ENCODE data around the gene GSC2.
"Not testable (repeated sequence)": the region's sequence is repeated elsewhere in the genome, so short reads cannot be mapped to it uniquely, and the experiment has no call there.

GSC2 gene

GRCh38 chr22:19178065-19178656 lies 28.1 kb upstream of the GSC2 start:
- DNase-seq, result peak in 3 of 14 donors; percentile 40 to 77 (median 60)

GRCh38 chr22:19177164-19178064 lies 27.3 kb upstream of the GSC2 start:
- no peak for DNase-seq

DNA sequence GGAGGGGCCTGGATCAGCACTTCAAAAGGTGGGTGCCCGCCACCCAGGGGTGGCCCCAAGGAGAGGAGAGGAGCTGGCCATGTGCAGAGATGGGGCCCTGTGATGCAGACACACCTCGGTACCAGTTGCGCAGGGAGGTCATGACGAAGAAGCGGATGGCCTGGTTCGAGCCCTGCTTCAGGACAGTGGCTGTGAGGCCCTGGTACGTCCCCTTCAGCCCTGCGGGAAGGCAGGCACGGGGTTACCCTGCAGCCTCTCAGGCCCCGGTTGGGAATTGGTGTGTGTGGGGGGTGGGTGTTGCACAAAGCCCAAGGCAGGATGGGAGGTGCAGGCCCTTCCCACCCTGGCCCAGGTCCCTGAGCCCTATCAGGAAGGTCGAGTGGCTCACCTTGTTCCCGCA lies 26.6 kb upstream of the GSC2 start:
- no peak for DNase-seq

DNA sequence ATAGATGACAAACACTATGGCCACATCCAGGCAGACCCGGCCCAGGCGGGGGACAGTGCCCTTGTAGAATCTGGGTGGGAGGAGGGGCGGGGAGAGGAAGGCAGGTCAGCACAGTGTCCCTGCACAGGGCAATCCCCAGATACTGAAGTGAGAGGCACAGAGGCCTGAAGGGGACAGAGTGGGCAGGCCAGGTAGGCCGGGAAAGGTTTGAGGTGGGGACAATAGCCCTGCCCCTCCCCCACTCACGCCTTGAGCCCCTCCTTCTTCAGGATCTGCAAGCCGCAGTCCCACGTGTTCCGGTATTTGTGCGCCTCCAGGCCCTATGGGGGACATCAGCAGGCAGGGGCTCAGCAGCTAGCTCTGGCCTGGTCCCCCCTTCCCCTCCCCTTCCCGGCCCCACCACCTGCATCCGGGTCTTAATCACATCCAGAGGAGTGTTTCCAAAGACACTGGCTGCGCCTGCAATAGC lies 26.1 kb upstream of the GSC2 start:
- DNase-seq, result no peak

DNA sequence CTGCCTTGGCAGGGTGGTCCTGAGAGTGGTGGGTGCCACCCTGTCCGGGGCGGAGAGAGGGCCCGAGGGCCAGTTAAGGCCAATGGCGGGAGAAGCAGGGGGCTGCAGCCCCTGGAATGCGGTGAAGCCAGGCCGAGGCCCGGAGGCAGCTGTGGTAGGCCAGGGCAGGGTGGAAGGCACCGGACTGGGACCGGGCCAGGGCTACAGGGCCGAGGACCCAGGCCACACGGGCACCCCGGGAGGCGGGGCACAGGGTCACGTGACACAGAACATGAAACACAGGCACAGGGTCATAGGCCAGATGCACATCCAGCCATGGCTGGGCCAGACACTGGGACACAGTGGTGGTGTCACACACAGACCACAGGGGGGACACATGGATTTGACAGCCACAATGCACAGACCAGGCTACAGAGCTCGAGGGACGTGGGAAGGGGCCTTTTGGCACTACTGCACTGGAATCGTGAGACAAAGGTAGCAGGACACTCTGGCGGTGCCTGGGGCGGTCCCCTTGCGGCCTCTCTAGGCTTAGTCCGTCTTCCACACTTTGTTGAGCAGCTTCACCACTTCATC lies 25.6 kb upstream of the GSC2 start:
- DNase-seq, result no peak

DNA sequence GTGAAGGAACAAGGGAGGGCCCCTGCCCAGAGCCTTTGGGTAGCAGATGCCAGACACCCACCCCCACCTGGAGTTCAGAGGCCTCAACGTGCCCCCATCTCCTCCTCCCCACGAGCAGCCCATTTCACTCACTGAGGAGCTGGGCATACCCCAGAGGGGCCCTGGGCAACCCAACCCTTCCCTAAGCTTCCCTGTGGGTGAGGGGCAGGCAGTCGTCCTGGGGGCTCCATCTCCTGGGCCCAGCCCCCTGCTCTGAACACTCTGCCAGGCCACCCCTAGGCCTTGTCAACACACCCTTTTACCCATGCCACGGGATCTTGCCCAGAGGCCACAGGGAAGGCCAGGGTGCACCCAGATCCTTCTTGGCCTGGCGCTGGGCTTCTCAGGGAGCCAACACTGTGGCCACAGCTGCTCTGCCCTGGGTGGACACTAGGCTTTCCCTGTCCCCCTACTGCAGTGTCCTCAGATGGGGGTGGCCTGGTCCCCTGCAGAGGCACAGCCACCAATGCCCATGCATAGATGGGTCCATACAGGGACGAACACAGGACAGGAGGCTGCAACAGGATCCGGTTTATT lies 25.0 kb upstream of the GSC2 start:
- DNase-seq, result no peak

DNA sequence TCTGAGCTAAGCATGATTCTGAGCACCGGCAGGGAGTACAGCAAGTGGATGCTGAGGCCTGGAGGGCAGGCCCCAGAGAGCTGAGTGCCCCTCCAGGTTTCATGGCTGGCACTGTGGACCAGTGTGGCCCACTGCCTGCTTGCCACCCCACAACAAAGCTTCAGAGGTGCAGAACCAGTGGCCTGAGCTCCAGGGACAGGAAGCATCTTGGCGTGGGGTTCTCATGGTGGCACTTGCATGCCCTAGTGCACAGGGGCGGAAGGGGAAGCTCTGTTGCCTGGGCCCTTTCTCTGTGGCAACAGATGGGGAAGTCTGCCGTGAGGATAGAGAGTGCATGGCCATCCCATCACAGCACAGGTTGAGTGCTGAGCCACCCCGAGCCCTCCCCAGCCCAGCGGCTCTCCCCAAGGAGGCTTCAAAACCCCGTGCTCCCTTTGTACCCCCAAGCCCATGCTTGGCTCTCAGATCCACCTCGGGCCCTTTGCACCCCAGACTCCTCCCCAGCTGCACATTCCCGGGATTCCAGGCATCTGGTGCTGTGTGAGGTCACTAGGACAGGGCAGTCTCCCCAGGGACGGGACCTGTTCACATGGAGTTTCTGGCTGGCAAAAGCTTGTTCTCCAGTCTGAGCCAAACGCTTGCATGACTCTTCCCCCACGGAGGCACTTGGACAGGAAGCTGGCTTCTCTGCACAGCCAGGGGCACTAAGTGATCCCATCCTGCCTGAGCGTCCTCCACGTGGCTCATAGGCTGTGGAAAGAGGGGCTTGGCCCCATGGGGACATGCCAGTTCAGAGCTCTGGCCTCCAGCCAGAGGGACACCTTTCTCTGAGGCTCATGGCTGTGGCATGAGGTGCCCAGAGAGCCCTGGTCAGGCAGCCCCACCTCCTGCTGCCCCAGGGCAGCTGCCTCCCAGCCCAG lies 24.3 kb upstream of the GSC2 start:
- peak in 2 of 14 donors; percentile 12 to 24 for DNase-seq

- no peak for DNase-seq
These were observed 23.2 kb upstream of the GSC2 start for GRCh38 chr22:19173047-19174035.

GRCh38 chr22:19172213-19173046 lies 22.3 kb upstream of the GSC2 start:
- no peak for DNase-seq

DNA sequence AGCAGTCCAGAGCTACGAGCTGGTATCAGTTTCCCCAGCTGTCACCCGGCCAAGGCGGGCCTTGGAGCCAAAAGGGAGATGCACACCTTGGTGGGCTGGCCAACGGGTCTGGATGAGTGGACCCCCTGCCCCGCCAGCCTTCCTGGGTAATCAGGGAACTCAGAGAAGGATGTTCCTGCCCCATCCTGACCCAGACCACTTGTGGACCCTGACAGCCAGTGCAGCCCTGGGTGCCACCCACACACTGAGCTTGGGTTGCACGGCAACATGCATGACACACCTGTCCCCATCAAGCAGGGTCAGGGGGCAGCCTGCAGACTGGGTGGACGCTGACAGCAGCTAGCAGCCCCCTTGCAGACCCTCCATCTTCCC lies 19.8 kb upstream of the GSC2 start:
- DNase-seq, result no peak

- no peak for DNase-seq
These were observed 19.2 kb upstream of the GSC2 start for GRCh38 chr22:19169002-19169946.

DNA sequence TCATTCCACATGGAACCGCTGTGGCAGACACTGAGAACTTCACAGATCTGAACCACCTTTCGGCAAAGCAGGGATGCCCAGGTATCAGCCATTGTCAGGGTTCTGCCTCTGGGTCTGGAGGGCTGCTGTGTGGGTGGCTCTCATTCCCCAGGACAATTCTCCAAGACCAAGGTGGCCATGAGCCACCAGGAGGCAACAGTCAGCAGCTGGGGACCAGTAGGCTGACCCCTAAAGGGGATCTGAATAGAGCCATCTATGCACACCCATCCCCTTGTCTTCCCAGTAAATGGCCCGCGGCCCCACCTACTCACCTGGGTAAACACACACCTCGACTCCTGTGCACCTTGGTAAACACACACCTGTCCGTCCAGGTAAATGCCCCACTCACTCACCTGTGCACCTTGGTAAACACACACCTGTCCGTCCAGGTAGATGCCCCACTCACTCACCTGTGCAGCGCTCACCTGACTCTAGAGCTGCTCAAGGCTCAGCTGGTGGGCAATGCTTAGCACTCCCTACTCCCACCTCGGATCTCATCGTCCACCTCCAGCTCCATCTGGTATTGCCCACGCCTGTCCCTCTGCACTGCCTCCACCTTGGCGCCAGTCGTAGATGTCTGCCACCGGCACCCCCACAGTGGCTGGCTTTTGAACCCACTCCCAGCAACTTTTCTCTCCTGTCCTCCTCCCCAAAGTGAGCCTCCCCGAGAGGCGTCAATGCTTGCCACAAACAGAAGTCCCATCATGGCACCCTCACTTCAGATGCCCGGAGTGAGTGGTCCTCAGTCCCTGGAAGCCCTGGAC lies 18.2 kb upstream of the GSC2 start:
- DNase-seq, result no peak

DNA sequence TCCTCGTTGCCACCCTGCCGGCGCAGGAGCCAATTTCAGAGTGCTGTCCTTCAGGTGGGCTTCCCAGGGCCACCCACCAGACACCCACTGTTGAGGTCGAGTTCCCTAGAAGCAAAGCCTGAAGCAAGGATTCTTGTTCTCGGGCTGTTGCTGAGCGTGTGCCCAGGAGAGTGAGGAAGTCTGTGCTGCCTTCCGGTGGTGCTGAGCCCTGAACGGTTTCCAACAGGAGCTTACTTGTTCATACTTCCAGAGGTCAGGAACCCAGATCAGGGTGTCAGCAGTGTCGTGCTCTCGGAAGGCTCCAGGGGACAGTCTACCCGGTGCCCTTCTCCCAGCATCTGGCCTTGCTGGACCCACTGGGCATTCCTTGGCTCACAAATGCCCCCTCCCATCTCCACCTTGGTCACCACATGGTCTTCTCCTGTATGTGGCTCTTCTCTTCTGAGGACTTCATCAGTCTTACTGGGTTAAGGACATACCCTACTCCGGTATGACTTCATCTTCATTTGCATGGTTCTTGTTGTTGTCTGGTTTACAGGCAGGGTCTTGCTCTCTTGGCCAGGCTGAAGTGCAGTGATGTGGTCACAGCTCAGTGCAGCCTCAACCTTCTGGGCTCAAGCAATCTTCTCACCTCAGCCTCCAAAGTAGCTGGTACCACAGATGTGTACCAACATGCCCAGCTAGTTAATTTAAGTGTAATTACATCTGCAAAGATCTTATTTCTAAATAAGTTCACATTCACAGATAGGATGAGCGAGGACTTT lies 17.2 kb upstream of the GSC2 start:
- DNase-seq, result no peak

DNA sequence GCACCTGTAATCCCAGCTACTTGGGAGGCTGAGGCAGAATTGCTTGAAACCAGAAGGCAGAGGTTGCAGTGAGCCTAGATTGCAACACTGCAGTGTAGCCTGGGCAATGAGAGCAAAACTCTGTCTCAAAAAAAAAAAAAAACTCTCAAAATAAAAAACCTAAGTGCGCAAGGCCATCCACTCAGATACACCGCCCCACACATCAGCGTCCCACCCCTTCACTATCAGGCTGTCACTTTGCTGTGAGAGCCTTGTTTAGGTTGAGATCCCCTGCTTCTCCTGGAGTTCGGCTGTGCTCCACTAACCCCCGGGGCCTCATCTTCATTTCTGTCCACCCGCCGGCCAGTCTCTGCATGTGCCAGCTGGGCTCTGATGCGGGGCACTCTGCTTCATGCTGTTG lies 16.3 kb upstream of the GSC2 start:
- DNase-seq, result no peak

DNA sequence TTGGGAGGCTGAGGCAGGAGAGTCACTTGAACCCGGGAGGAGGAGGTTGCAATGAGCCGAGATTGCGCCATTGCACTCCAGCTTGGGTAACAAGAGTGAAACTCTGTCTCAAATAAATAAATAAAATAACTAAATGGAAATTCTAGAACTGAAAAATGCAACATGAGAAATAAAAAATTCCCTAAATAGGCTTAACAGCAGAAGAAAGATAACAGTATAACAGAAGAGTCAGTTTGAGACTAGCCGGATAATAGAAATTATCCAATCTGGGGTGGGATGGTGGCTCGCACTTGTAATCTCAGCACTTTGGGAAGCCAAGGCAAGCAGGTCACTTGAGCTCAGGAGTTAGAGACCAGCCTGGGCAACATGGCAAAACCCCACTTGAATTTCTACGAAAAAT lies 14.3 kb upstream of the GSC2 start:
- no peak for DNase-seq

- DNase-seq, result not testable (repeated sequence)
These were observed 8.6 kb upstream of the GSC2 start for GRCh38 chr22:19158649-19159048.

- DNase-seq, result not testable (repeated sequence)
These were observed 6.0 kb upstream of the GSC2 start for GRCh38 chr22:19156109-19156508.

All from C1 segment of cervical spinal cord (tissue), 14 donors.